Right lobe of liver (tissue), 4 donors: ENCODE results near the gene MLIP.

Source experiments
- POLR2A ChIP-seq: fragments of 450-650 bp; IDR thresholded peaks from one replicate; pipeline ENCODE4 v1.6.1; 2017; ENCODE audit warnings: antibody characterized with exemption, mild to moderate bottlenecking
- TF ChIP-seq, protein P1 (sequence below), 4 donors: fragments of 200-600 bp in 3 of 4; fragments of 450-650 bp in 1 of 4; IDR thresholded peaks; one replicate each; pipeline versions ENCODE4 v1.5.1 to v1.8.0; 2016 to 2022; ENCODE audit warnings: antibody characterized with exemption in 4 of 4, mild to moderate bottlenecking in 2 of 4
- donor health status: DM: no; HTN: no; CAD: no.
- donor health status: DM: no; HTN: no; CAD: no.
- donor health status: DM: no; HTN: yes; CAD: no.

DNA sequence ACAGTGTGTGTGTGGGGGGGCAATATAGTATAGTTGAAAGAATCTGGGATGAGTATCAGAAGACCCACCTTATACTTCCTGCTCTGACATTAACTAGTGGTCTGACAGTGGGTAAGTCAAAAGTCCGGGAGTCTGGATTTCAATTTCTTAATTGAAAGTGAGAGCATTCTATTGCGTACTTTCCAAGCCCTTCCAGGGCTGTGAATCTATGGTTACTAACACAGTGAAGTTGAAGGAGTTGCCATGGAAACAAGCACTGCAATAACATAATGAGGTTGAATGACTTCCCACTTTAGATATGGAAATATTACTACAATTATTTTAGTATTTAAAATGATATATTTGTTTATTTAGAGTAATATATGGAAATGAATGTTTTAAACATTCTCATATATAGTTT lies 80.2 kb downstream of the MLIP start:
- TF ChIP-seq, protein P1, sequence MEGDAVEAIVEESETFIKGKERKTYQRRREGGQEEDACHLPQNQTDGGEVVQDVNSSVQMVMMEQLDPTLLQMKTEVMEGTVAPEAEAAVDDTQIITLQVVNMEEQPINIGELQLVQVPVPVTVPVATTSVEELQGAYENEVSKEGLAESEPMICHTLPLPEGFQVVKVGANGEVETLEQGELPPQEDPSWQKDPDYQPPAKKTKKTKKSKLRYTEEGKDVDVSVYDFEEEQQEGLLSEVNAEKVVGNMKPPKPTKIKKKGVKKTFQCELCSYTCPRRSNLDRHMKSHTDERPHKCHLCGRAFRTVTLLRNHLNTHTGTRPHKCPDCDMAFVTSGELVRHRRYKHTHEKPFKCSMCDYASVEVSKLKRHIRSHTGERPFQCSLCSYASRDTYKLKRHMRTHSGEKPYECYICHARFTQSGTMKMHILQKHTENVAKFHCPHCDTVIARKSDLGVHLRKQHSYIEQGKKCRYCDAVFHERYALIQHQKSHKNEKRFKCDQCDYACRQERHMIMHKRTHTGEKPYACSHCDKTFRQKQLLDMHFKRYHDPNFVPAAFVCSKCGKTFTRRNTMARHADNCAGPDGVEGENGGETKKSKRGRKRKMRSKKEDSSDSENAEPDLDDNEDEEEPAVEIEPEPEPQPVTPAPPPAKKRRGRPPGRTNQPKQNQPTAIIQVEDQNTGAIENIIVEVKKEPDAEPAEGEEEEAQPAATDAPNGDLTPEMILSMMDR (IDR thresholded peaks at IDR 0.05), result no peak
- TF ChIP-seq POLR2A, result no peak
